Smooth muscle cell (in vitro differentiated cells): Measurements from ENCODE around the gene MBLAC1. TPM values are rescaled to one million over a fixed set of nuclear protein-coding genes. Genes with fewer than 3 reads are reported as not detected.

Source experiments
- DNase-seq: peaks from one replicate; lab custom pipeline; 2025; ENCODE audit not compliant: unreplicated experiment; lab: John Stamatoyannopoulos, UW
- H2AFZ ChIP-seq: fragments of 200-600 bp; sonication (generic); 2 replicates; pipeline ENCODE4 v1.6.0; 2016; ENCODE audit warnings: antibody characterized with exemption, low read depth, mild to moderate bottlenecking
- H3F3A ChIP-seq: fragments of 200-600 bp; sonication (generic); 2 replicates; pipeline ENCODE4 v1.6.0; 2017; ENCODE audit warnings: antibody characterized with exemption, low read depth
- H3K27ac ChIP-seq: fragments of 200-600 bp; sonication (generic); 2 replicates; pipeline ENCODE4 v1.5.1; 2016; ENCODE audit warnings: low read depth, mild to moderate bottlenecking
- H3K27me3 ChIP-seq: fragments of 200-600 bp; sonication (generic); 2 replicates; pipeline ENCODE4 v1.6.1; 2016; ENCODE audit warnings: low read depth, mild to moderate bottlenecking
- H3K36me3 ChIP-seq: fragments of 200-600 bp; sonication (generic); 2 replicates; pipeline ENCODE4 v1.5.1; 2016; ENCODE audit warnings: low read depth
- H3K4me1 ChIP-seq: fragments of 200-600 bp; sonication (generic); 2 replicates; pipeline ENCODE4 v1.5.1; 2016; ENCODE audit warnings: low read depth
- H3K4me2 ChIP-seq: fragments of 200-600 bp; sonication (generic); 2 replicates; pipeline ENCODE4 v1.6.0; 2016; ENCODE audit warnings: mild to moderate bottlenecking
- H3K4me3 ChIP-seq: fragments of 200-600 bp; sonication (generic); 2 replicates; pipeline ENCODE4 v1.5.1; 2016; ENCODE audit warnings: mild to moderate bottlenecking
- H3K79me2 ChIP-seq: fragments of 200-600 bp; sonication (generic); 2 replicates; pipeline ENCODE4 v1.6.0; 2016; ENCODE audit warnings: low read depth, mild to moderate bottlenecking
- H3K9ac ChIP-seq: fragments of 200-600 bp; sonication (generic); 2 replicates; pipeline ENCODE4 v1.6.0; 2016; ENCODE audit warnings: low read depth
- H3K9me3 ChIP-seq: fragments of 200-600 bp; sonication (generic); replicated peaks from 2 replicates; pipeline ENCODE4 v1.5.1; 2016; ENCODE audit warnings: low read depth
- H4K20me1 ChIP-seq: fragments of 200-600 bp; sonication (generic); 2 replicates; pipeline ENCODE4 v1.6.0; 2016; ENCODE audit warnings: low read depth
- whole genome bisulfite sequencing: methylation state at CpG from one replicate; pipeline ENCODE4 v1.1.7; 2016; ENCODE audit warnings: low lambda C conversion rate; 5-methylcytosine and 5-hydroxymethylcytosine counted together
- polyA plus RNA-seq: library from polyadenylated mRNA; unstranded; fragments of >200 nt; fragmentation: Nextera tagmentation; extraction: Ambion mirVana; gene quantifications from 2 replicates; pipeline ENCODE4 v1.2.1, GENCODE V29; 2016
- total RNA-seq: library from RNA; depleted of rRNA; stranded (reverse); fragments of >200 nt; gene quantifications from 2 replicates; pipeline ENCODE4 v1.2.3, GENCODE V29; 2014
- TF ChIP-seq, protein P1 (sequence below): fragments of 200-600 bp; sonication (generic); IDR thresholded peaks from 2 replicates; pipeline ENCODE4 v1.5.1; 2017; ENCODE audit warnings: borderline replicate concordance, mild to moderate bottlenecking, antibody characterized with exemption; ENCODE audit not compliant: insufficient read depth, poor library complexity, severe bottlenecking

The MBLAC1 gene
- total and polyA plus RNA-seq, 2 experiments from 2014 or later: 0.76 to 2.3 TPM

DNA sequence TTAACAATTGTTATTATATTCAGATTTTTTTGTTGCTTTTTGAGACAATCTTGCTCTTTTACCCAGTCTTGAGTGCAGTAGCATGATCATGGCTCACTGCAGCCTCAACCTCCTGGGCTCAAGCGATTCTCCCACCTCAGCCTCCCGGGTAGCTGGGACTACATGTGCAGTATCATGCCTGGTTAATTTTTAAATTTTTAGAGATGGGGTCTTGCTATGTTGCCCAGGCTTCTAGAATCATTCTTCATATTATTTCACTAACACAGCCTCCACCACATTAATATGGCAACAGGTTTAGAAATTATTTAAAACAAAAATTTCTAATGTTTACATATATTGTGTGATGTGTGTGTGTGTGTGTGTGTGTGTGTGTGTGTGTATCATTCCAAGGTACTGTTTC lies 20.5 kb downstream of the MBLAC1 start:
- 98% methylated on average over 2 of the region's 2 CpGs for WGBS
- Histone ChIP-seq H3K9me3 (no peaks in the 10 kb centered on the region), H4K20me1 (no peaks in the 10 kb centered on the region), H3K9ac (no peak overlapping the region), H2AFZ (no peak overlapping the region), H3K27me3 (no peaks in the 10 kb centered on the region), H3K4me2 (no peak overlapping the region), H3K79me2 (peaks cover 16% of the 10 kb centered on the region), H3K36me3 (no peaks in the 10 kb centered on the region), H3F3A (no peaks in the 10 kb centered on the region), H3K4me3 (no peak overlapping the region), H3K27ac (no peak overlapping the region), H3K4me1 (peaks cover 7% of the 10 kb centered on the region)
- no peak for DNase-seq
- TF ChIP-seq, protein P1, sequence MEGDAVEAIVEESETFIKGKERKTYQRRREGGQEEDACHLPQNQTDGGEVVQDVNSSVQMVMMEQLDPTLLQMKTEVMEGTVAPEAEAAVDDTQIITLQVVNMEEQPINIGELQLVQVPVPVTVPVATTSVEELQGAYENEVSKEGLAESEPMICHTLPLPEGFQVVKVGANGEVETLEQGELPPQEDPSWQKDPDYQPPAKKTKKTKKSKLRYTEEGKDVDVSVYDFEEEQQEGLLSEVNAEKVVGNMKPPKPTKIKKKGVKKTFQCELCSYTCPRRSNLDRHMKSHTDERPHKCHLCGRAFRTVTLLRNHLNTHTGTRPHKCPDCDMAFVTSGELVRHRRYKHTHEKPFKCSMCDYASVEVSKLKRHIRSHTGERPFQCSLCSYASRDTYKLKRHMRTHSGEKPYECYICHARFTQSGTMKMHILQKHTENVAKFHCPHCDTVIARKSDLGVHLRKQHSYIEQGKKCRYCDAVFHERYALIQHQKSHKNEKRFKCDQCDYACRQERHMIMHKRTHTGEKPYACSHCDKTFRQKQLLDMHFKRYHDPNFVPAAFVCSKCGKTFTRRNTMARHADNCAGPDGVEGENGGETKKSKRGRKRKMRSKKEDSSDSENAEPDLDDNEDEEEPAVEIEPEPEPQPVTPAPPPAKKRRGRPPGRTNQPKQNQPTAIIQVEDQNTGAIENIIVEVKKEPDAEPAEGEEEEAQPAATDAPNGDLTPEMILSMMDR: no peak

DNA sequence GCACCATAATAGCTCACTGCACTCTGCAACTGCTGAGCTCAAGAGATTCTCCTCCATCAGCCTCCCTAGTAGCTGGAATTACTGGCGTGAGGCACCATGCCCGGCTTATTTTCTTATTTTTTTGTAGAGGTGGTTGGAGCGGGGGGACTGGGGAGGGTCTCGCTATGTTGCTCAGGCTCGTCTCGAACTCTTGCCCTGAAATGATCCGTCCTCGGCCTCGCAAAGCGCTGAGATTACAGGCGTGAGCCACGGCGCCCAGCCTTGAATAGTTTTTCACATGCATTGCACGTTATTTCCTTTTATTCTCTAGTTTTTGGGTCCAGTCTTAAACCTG lies 21.4 kb downstream of the MBLAC1 start:
- Histone ChIP-seq H3K4me1 (peaks cover 7% of the 10 kb centered on the region), H3K79me2 (peaks cover 16% of the 10 kb centered on the region), H3K4me3 (peak overlapping the region; percentile 89), H3K27ac (peak overlapping the region; percentile 9), H2AFZ (peak overlapping the region; percentile 87), H3K27me3 (no peaks in the 10 kb centered on the region), H3K9ac (no peak overlapping the region), H3K36me3 (no peaks in the 10 kb centered on the region), H3K4me2 (peak overlapping the region; percentile 85), H4K20me1 (no peaks in the 10 kb centered on the region), H3F3A (no peaks in the 10 kb centered on the region), H3K9me3 (no peaks in the 10 kb centered on the region)
- TF ChIP-seq, protein P1: no peak
- DNase-seq: no peak
- WGBS: 61% methylated on average over 14 of the region's 14 CpGs

DNA sequence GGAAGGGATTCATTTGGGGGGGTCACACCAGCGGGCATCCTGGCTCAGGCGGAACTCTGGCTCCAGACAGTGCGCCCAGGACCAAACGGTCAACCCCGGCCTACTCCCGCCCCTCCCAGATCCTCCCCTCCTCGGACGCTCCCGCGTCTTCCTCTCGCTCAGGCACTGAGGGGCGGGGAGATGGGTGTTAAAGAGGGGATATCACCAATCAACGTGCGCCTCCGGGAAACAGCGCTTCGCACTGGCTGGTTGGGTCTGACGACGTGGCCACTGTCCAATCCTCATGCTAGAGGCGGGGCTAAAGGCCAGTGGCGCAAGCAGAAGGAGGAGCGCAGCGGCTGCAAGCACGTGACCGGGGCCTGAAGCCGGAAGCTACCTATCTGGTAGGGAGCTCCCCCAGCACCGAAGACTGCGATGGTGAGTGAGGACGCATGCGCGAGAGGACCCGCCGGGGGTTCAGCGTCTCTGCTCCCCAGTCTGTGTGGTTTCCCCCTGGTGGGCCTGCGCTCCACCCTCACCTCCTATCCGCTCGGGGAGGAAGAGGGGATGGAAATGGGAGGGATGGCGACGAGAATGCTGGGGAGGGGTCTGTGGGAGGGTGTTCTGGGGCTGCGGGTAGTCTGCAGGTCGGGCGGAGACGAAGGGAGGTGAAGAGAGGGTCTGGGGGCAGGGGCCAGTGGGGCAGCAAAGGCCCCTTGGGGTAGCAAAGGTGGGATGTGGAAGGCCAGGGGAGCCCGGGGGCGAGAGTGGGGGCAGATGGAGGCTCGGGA lies 22.0 kb downstream of the MBLAC1 start, which contains the start of gene LAMTOR4:
LAMTOR4 (plus strand) TSS at position 360 of the 770 bp plus-strand sequence; CDS start at position 415, 55 bp downstream.
- Histone ChIP-seq H3K36me3 (no peaks in the 10 kb centered on the region), H4K20me1 (no peaks in the 10 kb centered on the region), H3K27me3 (no peaks in the 10 kb centered on the region), H3K4me2 (peak within 1 kb of the TSS; percentile 91), H3K4me3 (peak within 1 kb of the TSS; percentile 89), H3K9me3 (no peaks in the 10 kb centered on the region), H2AFZ (peak within 1 kb of the TSS; percentile 91), H3K27ac (peak within 1 kb of the TSS; percentile 9), H3K4me1 (peaks cover 7% of the 10 kb centered on the region), H3F3A (no peaks in the 10 kb centered on the region), H3K9ac (peak within 1 kb of the TSS; percentile 77), H3K79me2 (peaks cover 16% of the 10 kb centered on the region)
- WGBS: 2% methylated on average over 40 of the region's 46 CpGs
- DNase-seq: peak; percentile 80
- TF ChIP-seq, protein P1: no peak

DNA sequence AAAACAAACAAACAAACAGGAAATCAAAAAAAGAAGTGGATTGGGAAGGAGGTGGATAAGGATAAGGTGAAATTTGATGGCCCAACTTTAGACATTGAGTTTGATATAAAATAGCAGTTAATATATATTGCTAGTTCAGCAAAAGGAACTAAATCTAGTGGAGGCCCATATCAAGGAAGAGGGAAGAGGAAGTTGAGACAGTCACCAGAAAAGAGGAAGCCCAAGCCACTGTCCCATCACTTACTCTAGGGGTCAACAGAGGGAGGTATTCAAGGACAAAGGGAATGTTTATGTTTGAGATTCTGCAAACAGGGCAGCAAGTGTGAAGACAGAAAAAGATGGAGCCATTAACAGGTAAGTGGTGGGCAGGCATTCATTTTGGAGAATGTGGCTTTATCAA lies 25.6 kb downstream of the MBLAC1 start:
- Histone ChIP-seq H3K27me3 (no peaks in the 10 kb centered on the region), H3K27ac (no peak overlapping the region), H3K4me3 (no peak overlapping the region), H4K20me1 (peaks cover 23% of the 10 kb centered on the region), H3K9ac (no peak overlapping the region), H3F3A (peaks cover 3% of the 10 kb centered on the region), H3K4me1 (peaks cover 10% of the 10 kb centered on the region), H3K36me3 (no peaks in the 10 kb centered on the region), H3K79me2 (peaks cover 16% of the 10 kb centered on the region), H2AFZ (no peak overlapping the region), H3K4me2 (no peak overlapping the region), H3K9me3 (no peaks in the 10 kb centered on the region)
- no peak for DNase-seq
- TF ChIP-seq, protein P1: no peak
